SU-DHL-6 (cell line): Measurements from ENCODE around the gene SGIP1.

Experiments used
- EZH2phosphoT487 ChIP-seq: fragments of 200-600 bp; sonication (generic), shearing (Covaris generic); conservative IDR thresholded peaks from 2 replicates; pipeline ENCODE4 v1.6.1; 2018; ENCODE audit warnings: mild to moderate bottlenecking, antibody characterized with exemption, low read length, moderate library complexity, mixed read lengths
- TF ChIP-seq, protein P1 (sequence below): fragments of 200-600 bp; sonication (generic); IDR thresholded peaks from one replicate; pipeline ENCODE4 v1.5.1; 2017; ENCODE audit warnings: antibody characterized with exemption, mild to moderate bottlenecking, low read length, moderate library complexity; ENCODE audit not compliant: insufficient read depth, poor library complexity, severe bottlenecking

DNA sequence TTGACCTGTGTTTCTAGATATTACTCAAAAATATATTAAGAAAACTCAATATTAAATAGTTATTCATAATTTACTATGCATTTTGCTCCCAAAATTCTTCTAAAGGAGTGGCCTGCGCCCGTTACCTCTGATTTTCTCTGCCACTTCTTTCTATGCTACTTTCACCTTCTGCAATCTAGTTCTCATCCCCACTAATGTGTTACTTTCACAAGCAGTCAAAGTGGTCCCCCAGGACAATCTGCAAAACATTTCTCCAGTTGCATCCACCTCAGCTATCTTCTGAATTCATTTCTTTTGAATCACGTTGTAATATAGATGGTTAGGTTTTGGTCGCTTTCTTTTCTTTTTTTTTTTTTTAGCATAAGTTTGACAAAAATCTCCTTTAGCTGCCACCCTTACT lies 253.7 kb downstream of the SGIP1 start:
- TF ChIP-seq, protein P1, sequence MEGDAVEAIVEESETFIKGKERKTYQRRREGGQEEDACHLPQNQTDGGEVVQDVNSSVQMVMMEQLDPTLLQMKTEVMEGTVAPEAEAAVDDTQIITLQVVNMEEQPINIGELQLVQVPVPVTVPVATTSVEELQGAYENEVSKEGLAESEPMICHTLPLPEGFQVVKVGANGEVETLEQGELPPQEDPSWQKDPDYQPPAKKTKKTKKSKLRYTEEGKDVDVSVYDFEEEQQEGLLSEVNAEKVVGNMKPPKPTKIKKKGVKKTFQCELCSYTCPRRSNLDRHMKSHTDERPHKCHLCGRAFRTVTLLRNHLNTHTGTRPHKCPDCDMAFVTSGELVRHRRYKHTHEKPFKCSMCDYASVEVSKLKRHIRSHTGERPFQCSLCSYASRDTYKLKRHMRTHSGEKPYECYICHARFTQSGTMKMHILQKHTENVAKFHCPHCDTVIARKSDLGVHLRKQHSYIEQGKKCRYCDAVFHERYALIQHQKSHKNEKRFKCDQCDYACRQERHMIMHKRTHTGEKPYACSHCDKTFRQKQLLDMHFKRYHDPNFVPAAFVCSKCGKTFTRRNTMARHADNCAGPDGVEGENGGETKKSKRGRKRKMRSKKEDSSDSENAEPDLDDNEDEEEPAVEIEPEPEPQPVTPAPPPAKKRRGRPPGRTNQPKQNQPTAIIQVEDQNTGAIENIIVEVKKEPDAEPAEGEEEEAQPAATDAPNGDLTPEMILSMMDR = no peak
- no peak for TF ChIP-seq EZH2phosphoT487
